Hematopoietic multipotent progenitor cell treated with erythropoietin and hydrocortisone succinate and interleukin-3 and kit ligand, for 8 days (in vitro differentiated cells): Measurements from ENCODE around the gene NOL4L.

Experiments
- DNase-seq: peaks from one replicate; pipeline ENCODE4 v3.0.0-alpha.2; 2015

Gene NOL4L

DNA sequence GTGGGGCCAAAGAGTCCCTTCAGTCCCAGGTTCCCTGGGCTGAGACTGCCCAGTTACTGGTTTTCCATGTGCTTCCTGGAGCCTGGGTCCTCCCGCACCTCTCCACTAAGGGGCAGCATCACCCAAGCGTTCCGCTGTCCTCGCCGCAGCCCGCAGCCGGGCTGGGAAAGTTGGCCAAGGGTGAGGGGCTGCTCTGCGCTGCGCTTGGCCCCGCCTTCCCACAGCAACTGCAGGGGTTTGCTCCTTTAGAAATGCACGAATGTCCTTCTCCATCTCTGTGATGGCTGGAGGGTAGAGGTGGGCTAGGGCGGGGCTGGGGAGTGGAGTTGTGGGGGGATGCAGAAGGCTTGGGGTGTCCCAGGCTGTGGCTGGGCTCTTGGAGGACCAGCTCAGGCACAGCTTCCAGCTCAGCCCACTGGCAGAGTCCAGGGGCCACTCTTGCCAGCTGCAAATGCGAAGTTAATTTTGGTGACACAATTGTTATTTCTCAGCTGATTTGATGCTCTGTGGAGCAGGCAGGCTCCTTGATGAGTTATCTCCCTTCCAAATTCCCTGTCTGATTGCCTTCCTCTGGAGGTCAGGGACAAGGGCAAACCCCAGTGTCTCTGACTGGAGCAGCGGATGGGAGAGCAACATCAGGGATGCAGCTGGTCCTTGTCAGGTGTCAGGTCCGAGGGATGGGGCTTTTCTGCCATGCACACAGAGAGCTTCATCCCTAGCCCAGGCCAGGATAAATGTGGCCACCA lies 63.2 kb downstream of the NOL4L start:
- DNase-seq, result peak; percentile 59

DNA sequence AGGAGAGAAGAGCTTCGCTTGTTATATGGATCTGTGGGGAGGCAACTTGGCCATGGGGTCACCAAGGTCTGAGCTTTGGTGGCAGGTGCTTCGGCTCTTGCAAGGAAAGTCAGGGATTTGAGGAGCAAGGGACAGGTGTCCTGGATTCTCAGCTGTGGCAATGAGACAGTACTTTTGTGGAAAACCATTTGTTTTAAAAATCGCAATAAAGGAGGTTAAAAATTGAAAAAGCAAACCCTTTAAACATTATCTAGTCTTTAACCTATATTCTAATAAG lies 64.3 kb downstream of the NOL4L start:
- DNase-seq, result no peak

DNA sequence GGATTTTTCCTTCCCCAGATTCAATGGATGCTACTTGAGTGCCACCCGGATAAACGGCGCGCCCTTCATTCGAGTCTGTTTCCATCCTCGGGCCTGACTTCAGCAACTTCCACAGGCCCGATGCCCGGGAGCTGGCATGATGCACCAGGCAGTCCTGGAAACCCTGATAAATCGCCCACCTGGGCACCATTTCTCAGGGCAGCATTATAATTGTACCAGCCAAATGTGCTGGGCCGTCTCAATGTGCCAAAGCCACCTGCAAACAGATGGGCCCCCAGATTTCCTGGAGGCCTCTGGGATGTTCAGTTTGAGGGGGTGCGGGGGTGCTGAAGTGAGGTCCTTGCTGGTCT lies 65.8 kb downstream of the NOL4L start:
- no peak for DNase-seq

DNA sequence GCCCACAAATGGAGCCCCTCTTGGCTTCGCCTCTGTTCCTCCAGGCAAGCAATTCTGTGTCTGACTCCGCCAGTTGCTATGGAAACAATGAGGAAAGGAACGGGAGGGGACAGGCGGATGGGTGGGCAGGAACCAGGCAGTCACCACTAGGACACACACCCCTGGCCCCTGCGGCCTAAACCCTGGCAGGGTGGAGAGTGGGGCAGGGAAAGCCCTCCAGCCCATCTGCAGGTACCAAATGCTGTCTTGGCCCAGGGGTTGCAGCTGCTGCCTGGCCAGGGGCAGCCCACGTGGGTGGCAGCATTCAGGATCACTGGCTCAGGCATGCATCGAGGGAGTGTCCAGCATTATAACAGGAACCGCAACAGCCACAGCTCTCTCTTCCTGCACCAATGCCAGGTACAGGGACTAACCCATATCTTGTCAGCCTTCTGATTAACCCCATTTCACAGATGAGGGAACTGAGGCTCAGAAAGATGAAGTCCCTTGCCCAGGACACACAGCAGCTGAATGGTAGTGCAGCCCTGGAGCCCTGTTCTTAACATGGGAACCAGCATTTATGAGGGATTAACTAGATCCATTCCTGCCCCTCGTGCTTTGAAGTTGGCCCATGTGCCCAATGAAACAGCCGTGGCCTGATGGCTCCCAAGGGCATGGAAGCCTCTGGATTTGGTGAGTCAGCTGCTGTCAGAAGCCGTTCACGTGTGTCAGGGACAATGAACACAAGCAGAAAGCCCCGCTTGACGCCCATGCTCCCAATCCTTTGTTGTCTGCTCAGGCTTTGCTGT lies 66.3 kb downstream of the NOL4L start:
- no peak for DNase-seq

DNA sequence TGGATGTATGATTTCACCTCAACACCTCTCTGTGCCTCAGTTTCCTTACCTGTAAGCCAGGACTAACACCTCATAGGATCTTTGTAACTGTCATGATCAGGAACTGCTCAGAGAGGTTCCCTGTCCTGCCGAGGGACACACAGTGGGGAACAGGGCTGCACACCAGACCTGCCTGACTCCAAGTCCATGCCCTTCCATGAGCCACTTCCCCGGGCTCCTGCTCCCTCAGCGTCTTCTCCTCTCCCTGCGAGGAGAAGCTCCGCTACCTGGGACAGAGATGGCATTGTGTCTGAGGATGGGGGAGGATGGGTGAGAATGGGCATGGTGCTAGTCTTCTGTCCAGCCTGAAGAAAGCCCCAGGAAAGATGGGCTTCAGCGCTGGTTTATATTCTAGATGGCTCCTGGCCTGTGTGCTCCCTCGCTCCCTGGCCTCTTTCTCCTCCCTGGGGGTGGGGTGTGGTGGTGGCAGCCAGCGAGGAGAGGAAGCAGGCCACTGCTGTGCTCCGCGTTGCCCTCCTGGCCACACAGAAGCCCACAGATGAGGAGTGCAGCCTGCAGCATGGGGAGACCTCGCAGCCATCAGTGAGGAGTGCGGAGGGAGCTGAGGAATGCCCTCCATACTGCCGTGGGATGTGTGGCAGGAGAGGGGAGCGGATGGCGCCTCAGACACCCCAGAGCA lies 67.1 kb downstream of the NOL4L start:
- no peak for DNase-seq

DNA sequence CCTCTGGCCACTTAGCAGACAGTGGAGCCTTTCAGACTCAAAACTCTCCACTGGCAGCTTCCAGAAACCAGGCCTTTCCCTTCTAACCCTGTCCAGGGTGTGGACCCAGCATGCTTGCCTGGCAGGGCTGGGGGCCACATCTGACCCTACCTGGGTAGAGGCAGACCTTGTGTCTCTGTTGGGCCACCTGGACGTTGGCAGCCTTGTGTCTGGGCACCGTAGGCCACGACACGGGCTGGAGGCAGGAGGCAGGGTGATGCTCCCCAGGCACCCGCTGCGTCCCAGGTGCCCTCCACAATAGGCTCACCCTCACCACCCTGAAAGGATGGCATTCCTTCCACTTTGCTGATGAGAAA lies 67.6 kb downstream of the NOL4L start:
- no peak for DNase-seq

DNA sequence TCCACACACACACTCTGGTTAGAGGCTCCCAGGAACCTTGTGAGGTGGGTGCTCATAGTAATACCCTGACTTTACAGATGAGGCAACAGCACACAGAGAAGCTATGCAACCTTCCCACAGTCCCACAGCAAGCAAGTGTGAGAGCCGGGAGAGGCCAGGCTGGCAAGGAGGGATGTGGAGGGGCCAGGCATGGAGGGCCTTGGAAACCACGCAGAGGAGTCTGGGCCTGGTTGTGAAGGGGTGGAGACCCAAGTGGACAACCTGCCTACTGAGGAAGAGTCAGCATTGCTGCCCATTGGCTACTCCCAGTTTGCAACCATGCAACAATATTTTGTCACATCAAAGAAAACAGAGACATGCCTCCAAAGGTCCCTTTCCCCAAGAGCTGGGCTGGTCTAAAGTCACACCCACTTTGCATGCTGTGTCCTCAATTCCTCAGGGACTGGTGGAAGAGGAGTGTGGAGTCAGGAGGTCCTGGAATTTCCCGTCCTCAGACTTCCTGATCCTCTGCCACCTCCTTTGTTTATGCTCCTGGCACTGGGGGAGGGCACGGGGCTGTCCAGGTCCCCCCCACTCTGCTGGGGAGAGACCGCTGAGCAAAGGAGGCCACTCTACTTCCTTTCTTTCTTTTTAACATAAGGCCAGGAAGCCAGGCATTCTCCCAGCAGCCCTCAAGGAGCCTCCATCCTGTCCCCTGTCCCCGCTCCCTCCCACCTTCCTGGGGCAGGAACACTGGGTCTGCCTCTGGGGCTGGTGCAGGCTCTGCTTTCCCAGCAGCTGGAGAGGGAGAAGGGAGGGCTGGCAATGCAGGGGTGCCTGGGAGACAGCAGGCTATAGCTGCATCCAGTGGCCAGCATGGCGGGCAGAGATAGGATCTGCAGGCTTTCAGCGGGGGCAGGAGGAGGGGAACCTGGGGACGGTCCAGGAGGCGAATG lies 68.3 kb downstream of the NOL4L start:
- no peak for DNase-seq

DNA sequence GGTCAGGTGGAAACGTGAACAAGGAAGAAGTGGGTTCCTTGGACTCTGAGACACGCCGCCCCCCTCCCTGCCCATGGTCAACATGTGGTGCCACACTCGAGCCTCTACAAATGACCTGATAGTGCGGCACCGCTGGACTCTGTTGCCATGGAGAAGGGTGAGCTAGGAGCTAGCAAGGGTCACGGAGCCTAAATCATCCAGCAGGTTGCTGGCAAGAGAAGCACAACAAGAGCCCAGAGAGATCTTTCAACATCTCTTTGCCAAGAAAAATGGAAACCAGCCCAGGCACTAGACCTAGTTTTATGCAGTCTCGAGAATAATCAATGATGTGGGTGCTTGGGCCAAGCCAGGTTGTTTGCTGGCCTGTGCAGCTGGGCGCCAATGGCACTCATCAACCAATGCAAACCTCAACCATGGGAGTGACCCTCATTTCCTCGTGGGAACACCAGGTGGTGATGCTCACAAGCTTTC lies 69.5 kb downstream of the NOL4L start:
- no peak for DNase-seq

DNA sequence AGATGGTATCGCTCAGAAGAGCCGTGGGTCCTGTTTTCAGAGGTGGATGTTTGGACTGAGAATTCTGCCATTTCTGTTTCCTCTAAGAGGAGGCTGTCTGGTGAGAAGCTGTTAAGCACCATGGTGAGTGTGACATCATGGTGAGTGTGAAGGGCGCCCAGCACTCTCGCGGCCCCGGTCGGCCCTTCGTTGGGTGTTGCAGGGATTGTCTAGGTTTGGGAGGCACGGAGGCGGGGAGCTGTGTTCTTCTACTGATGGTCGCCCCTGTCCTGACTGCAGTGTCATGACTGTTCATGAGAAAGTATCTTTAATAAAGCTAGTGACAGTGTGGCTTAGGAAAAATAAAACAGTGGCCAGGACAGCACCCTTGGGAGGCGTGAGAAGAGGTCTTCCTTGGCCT lies 70.4 kb downstream of the NOL4L start:
- DNase-seq, result no peak

DNA sequence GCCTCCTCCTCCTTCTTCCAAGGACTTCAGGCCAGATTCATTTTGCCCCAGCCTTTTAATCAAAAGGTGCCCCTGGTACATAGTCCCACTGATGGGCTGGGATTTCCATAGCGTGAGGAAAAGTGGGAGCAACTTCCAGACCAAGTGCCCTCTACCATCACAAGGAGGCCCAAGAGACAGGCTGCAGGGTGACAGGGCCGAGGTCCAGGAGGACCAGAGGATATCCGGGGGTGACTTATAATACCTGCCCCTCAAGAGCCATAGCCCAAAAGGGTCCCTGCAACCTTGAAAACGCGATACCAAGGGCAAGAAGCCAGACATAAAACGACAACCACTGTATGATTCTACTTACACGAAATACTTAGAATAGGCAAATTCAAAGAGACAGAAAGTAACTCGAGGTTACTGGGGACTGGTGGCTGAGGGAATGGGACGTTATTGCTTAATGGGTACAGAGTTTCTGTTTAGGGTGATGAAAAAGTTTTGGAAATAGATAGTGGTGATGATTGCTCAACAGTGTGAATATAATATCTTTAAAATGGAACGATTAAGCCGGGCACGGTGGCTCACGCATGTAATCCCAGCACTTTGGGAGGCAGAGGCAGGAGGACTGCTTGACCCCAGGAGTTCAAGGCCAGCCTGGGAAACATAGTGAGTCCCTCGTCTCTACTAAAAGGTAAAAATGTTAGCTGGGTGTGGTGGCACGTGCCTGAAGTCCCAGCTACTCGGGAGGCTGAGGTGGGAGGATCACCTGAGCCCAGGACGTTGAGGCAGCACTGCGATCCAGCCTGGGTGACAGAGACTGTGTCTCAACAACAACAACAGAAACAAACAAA lies 71.9 kb downstream of the NOL4L start:
- no peak for DNase-seq

DNA sequence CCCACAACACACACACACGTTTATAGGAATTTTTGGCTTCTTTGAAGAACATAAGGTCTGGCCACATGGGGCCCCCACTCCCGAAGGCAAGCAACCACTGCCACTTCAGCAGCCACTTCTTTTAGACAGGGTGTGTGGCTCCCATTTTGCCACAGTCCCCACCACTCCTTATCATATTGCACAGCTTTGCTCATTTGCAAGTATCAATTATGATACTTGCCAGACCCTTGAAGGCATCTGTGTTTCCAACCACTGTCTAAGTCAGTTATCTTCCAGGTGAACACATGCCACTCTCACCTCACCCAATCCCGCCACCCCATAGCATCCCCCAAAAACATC lies 73.1 kb downstream of the NOL4L start:
- peak; percentile 47 for DNase-seq

DNA sequence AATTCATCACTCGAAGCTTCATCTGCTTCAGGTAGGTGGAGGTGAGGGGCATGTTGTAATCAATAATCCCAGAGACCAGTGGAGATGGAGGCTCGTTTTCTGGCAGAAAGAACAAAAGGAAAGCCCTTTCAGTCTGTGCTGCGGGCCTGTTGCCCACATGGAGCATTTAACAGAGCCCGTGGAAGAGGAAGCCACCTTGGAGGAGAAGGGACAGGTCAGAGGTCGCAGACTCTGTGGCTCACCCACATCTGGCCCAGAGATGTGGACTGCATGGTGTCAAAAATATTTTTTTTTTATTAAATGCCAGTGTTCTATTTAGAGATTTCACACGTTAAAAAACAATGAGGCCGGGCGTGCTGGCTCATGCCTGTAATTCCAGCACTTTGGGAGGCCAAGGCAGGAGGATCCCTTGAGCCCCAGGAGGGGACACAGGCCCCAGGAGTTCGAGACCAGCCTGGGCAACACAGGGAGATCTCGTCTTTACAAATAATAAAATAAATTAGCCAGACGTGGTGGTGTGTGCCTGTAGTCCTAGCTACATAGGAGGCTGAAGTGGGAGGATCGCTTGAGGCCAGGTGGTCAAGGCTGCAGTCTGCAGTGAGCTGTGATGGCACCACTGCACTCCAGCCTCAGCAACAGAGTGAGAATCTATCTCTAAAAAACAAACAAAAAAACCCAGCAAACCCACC lies 73.6 kb downstream of the NOL4L start:
- no peak for DNase-seq

DNA sequence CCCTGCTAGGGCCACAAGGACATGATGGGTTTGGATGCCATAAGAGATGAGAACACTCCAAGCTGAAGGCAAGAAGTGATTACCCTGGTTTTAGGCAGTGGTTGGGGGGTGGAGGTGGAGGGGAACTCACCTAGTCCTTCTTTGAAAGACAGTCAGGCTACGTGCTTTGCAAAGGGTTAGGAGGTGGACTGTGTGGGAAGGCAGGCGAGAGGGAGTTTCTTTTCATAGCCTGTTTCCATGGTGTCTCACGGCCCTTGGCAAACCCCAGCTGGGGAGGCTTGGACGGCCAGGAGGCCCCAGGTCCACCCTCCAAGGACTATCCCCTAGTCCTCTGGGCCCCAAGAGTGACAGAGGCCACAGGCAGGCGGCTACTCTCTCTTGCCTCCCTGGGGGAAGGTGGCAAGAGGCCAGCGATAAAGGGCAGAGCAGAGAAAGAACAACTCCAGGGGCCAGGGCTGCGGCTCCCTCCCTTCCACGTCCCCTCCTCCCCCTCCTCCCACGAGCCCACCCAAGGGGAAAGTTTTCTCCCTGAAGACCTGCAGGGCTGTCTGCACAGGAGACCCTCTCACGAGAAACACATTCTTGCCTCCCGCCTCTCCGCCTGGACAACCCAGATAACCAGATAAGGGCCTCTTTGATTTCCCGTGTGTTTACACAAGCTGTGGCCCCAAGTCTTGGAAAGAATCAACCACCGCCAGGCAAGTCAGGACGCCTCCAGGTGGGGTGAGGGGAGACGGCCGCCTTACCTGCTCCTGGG lies 74.4 kb downstream of the NOL4L start:
- DNase-seq, result peak; percentile 66

DNA sequence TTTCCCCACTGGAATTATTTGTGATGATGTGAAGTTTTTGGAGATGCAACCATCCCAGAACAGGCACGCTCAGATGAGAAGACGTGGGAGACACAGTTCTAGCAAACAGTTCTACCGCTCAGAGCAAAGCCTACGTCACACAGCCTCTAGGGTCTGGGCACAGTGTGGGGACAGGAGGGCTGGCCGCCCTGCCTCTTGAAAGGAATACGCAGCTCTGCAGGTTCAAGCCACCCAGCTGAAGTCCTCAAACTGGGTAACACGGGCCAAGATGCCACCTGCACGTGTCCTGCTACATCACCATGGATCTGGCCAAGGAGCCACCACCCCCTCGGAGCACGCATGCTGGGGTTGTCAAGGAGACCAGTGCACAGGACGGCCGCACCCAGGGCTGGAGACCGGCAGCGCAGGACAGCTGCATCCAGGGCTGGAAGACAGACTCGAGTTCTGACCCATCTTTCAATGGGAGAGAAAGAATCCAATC lies 75.0 kb downstream of the NOL4L start:
- no peak for DNase-seq

DNA sequence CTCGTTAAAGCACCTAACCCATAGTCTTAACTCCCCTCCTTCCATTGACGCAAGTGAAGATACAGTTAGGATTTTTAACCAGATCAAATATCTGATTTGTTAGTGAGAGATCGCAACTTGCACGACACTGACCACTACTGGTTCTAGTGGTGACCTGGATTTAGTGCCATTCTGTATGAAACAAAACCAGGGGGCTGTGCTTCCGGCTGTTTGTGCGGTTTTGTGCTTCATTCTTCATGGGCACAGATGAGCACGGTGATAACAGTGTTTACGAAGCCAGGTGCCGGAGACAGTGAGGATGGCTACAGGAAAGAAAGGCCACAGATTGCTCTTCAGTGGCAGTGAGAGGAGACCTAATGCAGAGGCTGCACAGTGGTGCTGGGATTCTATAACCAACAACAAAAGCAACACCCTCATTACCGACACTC lies 75.5 kb downstream of the NOL4L start:
- peak; percentile 50 for DNase-seq

DNA sequence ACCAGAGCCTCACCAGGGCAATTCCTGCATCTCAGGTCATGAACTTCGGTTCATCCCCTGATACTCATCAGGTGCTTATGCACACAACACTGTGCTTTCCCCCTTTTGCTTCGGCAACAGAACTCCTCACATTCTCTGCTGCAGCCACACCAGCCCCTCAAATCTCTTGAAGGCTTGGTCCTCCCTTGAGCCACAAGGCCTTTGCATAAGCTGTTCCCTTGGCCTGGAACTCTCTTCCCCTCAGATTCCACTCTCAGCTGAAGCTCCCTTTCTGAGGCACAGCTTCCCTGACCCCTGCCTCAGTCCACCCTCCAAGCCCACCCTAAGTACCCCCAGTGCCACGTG lies 76.4 kb downstream of the NOL4L start:
- no peak for DNase-seq

DNA sequence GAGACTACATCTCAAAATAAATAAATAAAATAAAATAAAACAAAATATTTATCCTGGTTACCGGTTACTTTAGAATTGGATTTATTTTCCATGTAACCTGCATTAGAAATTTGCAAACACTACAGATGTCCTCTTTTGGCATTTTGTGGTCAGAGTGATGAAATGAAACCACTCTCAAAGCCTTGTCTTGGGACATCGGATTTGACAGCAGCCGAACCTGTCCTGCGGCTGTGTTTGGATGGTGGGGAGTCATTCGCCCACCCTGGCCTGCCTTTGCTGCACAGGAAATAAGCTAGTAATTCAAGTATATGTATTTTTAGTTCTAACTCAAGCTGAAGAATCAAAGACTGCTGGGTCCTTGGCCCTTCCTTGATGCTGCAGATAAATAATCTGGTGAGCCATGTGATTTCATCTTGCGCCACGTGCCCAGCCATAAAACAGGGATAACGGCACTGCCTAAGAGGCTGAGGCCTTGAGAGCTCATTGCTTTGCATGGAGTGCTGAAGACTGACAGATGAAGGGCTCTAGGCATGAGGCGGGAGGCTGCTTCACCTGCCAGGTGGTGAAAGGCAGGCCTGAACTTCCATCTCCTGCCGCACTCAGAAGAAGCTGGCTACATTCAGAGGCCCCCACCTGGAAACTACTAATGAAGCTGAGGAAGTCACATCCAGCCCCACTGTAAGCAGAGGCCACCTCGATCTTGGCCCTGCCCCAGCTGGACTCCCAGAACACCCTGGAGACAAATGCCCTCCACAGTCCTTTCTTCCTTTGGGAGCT lies 76.9 kb downstream of the NOL4L start:
- DNase-seq, result no peak

DNA sequence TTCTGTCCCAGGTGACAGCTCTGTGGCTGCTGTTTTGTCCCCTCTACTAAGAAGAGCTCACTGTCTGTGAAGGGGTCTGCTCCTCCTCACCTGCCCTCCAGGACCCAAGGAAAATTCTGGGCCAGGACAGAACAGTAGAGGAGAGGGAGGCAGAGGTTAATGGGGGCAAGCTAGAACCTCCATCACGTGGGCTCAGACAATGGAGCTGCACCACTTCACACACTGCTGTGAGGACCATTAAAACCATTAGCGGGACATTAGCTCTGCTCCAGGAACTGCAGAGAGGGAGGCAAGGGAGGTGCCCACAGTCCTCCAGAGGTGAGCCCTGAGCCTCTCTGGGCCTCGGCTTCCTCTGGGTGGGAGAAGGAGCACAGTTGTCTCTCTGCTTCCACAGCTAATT lies 78.4 kb downstream of the NOL4L start:
- DNase-seq, result no peak

DNA sequence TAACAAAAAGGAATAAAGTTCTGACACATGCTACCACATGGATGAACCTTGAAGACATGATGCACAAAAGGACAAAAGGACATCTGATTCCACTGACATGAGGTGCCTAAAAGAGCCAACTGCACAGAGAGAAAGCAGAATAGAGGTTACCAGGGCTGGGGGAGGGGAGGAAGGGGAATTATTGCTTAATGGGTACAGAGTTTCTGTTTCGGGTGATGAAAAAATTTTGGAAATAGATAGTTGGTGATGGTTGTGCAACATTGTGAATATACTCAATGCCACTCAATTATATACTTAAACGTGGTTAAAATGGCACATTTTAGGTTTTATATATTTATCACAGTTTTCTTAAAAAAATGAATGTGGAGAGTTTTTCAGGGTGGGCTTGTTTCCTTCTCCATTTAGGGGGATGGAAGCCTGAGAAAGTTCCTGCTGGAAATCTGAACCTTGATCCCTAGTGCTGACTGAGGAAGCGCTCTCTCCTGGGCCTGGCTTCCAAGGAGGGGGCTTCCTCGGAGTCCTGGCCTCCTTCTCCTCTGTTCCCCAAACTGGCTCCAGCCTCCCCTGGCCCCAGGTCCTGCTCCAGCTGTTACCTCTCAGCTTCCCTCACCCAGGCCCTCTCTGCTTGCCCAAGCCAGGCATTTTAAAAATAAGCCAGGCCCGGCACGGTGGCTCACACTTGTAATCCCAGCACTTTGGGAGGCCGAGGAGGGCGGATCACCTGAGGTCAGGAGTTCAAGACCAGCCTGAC lies 79.2 kb downstream of the NOL4L start:
- no peak for DNase-seq
